Measurements from ENCODE around the gene KLF15. TPM values are rescaled to one million over a fixed set of nuclear protein-coding genes. Genes with fewer than 3 reads are reported as not detected.

Gene KLF15
- total RNA-seq, 1 experiment from 2014 or later, result 8.7 TPM

DNA sequence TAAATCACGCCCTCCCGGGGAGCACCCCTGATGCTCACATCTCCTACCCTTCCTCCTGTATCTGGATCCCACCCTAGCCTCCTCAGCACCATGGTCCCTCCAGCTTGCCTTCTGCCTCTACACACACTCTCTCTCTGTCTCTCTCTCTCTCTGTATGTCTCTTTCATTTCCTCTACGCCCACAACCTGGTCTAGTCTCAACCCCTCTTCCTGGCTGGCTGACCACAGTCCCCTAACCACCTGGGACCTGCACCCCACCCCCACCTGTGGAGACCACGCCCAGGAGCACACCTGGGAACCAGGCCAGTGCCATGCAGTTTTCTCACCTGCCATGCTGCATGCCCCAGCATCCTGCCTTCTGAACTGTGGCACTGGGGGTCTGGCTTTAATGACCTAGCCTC lies 33.5 kb upstream of the KLF15 start:
- DNase-seq (ENCODE audit: low spot score), result no peak
- in situ Hi-C loops (cut with HindIII; ENCODE audit: low sequenced_read_pairs), result loop anchor here (25.0 kb wide), 1 partner anchor 128 kb away; no protein-coding TSS in a partner anchor

DNA sequence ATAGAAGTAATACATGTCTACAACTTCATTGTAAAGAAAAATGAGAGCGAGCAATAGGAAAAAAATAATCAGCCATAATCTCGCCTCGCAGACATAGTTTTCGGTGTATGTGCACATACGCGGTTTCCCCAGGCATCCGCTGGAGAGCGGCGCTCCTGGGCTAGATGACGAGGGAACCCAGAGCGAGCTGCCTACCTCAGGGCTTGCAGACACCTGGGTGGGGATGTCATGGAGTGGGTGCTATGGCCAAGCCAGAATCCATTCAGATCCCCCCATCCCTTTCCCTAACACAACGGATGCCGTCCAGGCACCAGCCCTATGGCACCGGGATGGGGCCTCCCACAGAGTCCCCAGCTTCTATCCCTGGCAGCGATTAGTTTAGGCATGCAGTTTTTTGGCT lies 33.0 kb upstream of the KLF15 start:
- in situ Hi-C loops (cut with HindIII; ENCODE audit: low sequenced_read_pairs), result loop anchor here (25.0 kb wide), 1 partner anchor 128 kb away; no protein-coding TSS in a partner anchor
- no peak for DNase-seq (ENCODE audit: low spot score)

DNA sequence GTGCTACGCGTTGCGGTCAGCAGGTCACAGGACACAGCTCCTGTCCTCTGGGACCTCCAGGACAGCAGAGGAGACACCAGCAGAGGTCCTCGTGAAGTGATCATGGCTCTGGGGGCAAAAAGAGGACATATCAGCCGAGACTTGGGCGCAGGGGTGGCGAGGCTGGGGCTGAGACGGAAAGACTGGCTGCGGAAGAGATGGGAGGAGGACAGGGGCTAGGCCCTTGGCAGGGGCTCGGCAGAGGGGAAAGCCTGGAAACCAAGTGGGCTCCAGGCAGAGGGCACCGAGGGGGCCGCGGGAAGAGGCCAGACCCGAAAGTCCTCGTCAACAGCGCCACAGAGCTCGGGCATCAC lies 32.6 kb upstream of the KLF15 start:
- in situ Hi-C loops (cut with HindIII; ENCODE audit: low sequenced_read_pairs), result loop anchor here (25.0 kb wide), 1 partner anchor 127 kb away; no protein-coding TSS in a partner anchor
- no peak for DNase-seq (ENCODE audit: low spot score)

DNA sequence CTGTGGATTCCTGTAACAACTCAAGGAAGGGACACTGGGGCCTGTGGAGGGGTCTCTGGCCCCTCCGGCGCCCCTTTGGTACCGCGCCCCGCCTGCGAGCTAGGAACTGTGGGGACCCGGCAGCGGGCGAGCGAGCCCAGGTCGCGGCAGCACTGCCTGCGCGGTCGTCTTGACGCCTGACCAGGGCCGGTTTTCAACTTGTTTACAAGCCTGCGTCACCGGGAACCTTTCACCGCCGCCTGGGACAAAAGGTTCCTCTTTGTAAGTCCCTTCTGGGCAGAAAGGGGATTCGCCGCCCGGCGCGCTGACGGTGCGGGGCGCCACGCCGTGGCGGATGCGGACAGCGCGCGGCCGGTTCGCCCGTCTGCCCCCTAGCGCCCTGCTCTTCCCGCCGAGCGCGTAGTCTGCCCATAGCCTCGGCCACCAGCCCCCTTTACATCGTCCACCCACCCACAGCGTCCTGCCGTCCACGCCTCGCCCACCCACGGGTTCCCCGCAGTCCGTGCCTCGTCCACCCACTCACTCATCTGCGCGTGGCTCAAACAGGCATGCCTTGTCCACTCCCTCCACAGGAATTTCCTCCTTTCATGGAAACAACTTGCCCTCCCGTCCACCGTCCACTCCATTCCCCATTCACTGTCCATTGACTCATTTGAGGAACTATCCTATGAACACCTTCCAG lies 32.0 kb upstream of the KLF15 start:
- in situ Hi-C loops (cut with HindIII; ENCODE audit: low sequenced_read_pairs), result loop anchor here (25.0 kb wide), 1 partner anchor 127 kb away; no protein-coding TSS in a partner anchor
- DNase-seq (ENCODE audit: low spot score), result peak; percentile 80

DNA sequence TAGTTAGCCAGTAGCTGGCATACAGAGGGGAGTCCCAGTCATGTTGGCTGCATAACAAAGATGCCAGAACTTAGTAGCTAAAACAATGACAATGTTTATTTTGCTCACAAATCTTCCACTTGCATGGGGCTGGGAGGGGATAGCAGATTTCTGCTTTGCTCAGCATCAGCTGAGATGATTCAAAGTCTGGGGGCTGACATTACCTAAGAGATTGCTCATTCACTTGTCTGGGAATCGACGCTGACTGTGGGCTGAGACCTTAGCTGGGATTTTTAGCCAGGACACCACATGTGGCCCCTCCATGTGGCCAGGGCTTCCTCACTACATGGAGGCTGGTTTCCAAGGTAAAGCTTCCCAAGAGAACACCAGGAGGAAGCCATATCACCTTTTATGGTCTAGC lies 24.8 kb upstream of the KLF15 start:
- no peak for DNase-seq (ENCODE audit: low spot score)
- in situ Hi-C loops (cut with HindIII; ENCODE audit: low sequenced_read_pairs), result loop anchor here (25.0 kb wide), 1 partner anchor 120 kb away; no protein-coding TSS in a partner anchor

DNA sequence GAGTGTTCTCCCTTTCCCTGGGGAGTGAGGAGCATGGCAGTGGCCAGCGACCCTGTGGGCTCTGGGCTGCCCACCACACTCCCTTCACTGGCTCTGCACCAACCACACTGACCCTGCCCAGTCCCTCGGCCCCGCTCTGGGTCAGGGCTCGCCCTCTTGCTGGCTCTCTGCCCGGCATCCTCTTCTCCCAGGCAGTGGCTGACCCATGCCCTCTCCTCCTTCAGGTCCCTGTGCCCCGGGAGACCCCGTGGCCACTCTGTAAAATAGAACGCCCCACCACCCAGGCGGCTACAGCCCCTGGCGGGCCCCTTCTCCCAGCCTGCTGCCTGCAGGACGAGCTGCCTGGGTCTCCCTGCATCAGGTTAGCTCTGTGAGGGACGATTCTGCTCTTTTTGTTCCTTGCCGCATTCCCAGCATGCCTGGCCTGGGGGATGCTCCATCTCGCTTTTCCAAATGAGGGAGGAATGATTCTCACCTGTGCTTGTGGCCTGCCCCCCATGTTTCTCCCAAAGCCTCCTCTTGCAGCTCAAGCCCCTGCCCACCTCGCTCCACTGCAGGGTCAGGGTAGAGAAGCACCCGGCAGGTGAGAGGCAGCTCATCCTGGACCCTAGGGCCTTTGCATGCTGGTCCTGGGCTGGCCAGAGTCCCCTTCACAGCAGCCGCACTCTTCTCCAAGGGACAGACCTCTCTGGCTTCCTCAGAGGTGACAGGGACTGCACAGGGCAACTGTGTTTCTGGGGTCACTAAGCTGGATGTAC lies 23.0 kb upstream of the KLF15 start:
- in situ Hi-C loops (cut with HindIII; ENCODE audit: low sequenced_read_pairs), result loop anchor here (25.0 kb wide), 1 partner anchor 118 kb away; no protein-coding TSS in a partner anchor
- DNase-seq (ENCODE audit: low spot score), result no peak

DNA sequence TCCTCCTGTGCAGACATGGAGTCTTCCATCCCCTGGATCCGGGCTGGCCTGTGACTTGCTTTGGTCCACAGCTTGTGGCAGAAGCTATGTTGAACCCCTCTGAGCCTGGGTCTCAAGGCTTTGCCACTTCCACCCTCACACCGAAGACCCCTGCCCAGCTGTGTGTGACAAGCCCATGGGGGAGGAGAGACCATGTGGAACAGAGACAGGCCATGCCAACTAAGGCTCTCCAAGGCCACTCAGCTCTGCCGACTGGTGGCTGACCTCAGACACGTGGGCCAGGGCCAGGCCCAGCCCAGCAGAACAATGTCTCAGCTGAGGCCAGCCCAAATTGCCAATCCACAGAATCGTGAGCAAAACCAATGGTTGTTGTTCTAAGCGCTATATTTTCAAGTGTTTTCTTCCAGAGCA lies 21.1 kb upstream of the KLF15 start:
- DNase-seq (ENCODE audit: low spot score), result no peak
- in situ Hi-C loops (cut with HindIII; ENCODE audit: low sequenced_read_pairs), result loop anchor here (25.0 kb wide), 1 partner anchor 116 kb away; no protein-coding TSS in a partner anchor

DNA sequence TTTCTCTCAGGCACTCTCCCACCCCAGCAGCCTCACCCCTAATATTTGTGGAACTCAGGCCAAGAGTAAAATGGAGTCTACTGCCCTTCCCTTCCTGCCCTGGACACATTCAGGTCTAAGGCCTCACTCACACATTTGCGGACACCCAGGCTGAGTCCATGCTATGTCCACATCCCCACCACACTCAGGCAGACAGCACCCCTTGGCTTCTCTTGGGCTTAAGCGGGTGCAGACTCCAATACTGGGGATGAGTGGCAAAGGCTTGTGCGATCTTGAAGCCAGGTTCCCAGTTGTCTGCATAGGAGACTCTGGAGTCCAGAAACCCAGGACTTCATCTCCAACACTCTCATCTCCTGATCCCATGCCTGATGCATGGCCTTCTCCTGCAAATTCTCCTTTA lies 20.0 kb upstream of the KLF15 start:
- no peak for DNase-seq (ENCODE audit: low spot score)
- in situ Hi-C loops (cut with HindIII; ENCODE audit: low sequenced_read_pairs), result loop anchor here (25.0 kb wide), 1 partner anchor 115 kb away; no protein-coding TSS in a partner anchor

DNA sequence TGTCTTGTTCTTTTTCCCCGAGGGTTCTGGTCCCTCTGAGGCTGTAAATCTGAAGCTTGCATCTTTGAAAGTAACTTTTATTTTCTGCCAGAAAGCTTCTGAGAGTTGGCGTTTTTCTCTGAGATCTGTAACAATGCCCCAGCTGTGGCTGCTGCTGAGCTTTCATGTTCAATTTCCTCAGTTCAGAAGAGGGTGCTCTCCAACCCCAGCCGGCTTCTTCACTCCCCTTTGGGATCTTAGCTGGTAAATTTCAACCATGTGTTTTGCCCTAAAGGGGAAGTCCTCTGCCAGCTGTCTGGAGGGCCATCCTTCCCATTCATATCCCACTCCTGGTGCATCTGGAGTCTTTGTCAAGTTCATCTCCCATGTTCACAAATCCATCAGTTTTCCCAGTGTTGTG lies 19.2 kb upstream of the KLF15 start:
- in situ Hi-C loops (cut with HindIII; ENCODE audit: low sequenced_read_pairs), result loop anchor here (25.0 kb wide), 1 partner anchor 114 kb away; no protein-coding TSS in a partner anchor
- DNase-seq (ENCODE audit: low spot score), result no peak

DNA sequence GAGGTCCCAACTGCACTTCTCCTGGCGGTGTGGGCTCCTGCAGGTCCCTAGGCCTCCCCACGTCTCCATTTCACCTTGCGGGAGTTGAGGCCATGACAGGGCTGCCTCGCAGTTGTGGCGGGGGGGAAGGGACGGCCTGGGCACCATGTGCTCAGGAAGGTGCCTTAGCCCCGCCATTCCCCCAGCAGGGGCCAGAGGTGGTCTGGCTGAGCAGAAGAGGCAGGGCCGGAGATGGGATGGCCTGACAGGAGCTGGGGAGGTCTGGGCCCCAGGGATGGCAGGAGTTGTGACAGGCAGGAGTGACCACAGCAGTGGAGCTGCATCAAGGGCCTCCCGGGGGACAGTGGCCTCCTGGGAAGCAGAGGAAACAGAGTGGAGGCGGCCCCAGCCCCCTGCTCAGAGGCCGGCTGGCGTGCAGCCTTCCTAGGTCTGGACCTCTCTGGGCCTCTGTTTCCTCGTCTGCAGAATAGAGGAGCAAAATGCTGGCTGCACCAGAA lies 18.7 kb upstream of the KLF15 start:
- DNase-seq (ENCODE audit: low spot score), result no peak
- in situ Hi-C loops (cut with HindIII; ENCODE audit: low sequenced_read_pairs), result loop anchor here (25.0 kb wide), 1 partner anchor 114 kb away; no protein-coding TSS in a partner anchor

DNA sequence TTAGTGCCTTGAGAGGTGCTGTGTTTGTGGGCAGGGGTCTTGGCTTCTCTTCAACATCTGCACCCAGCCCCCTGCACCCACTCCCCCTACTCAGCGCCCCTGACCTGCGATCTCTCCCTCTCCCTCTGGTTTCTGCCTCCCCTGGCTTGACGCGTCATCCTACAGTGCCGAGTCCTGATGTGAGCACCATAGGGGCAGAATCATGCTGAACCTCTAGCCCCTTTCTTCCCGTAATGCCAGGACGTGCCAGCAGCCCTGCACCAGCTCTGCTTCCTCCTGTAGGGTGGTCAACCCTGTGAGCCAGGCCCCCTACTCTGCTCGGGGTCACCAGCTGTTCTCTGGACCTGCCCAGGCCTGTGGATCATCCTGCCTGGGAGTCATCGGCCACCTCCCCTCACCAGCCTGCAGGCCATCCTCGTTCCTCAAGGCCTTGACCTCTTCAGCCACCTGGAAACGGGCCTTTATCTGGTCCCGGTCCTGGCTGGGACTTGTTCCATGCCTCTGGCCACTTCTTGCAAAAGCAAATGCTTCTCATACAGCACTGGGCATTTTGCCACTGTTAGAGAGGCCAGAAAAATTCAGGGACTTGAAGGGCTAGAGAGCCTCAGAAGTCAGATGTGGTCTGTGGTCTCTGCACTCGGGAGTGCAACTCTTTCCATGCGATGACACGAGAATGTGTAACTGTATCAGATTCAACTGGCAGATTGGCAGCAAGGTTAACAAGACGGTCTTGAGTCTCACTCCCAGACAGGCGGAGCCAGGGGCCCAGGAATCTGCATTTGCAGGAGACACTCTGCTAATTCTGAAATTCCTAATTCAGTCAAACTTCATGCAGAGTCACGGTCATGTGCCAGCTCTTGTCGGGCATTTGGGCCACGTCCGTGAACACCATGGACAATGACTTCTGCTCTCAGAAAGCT lies 16.7 kb upstream of the KLF15 start:
- DNase-seq (ENCODE audit: low spot score), result no peak
- in situ Hi-C loops (cut with HindIII; ENCODE audit: low sequenced_read_pairs), result no loop called here

DNA sequence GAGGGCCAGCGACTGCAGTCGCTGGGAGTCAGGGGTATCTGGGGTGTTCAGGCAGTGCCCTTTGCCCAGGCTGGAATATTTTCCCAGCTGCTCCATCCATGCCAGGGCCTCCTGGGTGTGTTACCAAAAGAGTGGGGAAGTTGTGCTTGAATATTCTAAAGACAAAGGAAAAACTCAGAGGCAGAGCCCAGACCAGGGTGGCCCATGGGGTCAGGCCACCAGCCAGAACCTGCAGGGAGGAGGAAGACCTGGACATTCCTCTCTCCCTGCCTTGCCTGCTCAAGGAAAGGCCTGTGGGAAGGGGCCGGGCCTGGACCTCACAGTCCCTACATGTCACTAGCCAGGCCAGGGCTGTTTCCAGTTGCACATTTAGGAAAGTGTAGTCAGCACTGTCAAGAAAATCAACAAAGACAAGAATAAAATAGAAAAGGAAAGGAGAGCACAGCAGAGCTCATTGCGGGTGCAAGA lies 16.0 kb upstream of the KLF15 start:
- no peak for DNase-seq (ENCODE audit: low spot score)
- in situ Hi-C loops (cut with HindIII; ENCODE audit: low sequenced_read_pairs), result no loop called here

DNA sequence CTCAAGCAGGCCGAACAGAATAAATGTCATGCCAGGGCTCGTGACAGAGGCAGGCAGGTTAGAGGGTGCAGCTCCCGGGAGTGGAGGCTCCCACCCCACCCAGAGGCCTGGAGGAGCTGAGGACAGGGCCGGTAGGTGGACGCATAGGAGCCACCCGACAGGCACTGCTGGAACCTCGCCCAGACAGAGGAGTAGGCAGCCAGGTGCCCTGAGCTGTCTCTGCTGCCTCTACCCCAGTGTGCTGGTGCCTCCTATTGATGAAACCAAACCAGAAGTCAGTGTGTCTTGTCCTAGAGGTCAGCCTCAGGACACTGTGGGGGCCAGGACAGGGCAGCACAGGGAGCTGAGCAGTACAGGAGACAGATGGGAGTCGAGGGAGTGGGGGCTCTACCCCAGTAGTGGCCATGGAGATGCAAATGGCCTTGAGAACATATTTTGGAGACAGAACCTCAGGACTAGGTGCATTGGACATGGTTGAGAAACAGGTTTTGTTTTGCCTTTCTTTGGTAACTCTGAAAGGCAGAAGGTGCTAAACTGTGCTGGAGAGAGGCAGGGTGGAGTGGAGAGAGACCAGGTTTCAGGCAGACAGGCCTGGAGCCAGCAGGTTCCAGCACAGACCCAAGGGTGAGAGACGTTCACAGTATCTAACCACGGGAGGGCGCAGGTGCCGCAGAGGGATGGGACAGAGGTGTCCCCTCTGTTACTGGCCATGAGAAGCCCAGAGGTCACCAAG lies 15.4 kb upstream of the KLF15 start:
- DNase-seq (ENCODE audit: low spot score), result no peak
- in situ Hi-C loops (cut with HindIII; ENCODE audit: low sequenced_read_pairs), result no loop called here

DNA sequence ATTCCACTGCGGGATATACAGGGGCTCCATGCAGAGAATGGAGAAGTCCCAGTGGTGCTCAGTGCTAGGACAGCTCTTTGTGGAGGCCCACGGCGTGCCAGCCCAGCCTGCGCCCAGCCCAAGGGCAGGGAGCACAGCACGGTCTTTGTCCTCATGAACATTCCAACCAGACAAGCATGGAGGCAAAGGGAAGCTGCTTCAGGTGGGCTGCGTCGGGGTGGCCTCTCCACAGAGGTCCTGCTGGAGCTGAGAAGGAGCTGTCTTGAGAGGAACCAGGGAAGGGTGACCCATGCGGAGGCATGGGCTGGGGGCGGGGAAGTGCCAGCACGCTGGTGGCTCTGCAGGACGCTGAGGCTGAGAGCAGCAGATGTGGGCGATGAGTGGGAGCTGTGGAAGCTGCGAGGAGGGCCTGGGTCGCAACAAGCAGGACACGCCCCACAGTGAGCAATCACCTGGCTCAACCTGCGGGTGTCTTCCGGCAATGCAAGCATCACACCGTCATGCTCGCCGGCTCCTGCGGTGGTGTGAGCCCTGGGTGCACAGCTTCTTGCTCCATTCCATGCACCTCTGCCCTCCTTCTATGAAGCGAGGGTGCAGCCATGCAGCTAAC lies 14.0 kb upstream of the KLF15 start:
- DNase-seq (ENCODE audit: low spot score), result no peak
- in situ Hi-C loops (cut with HindIII; ENCODE audit: low sequenced_read_pairs), result no loop called here

DNA sequence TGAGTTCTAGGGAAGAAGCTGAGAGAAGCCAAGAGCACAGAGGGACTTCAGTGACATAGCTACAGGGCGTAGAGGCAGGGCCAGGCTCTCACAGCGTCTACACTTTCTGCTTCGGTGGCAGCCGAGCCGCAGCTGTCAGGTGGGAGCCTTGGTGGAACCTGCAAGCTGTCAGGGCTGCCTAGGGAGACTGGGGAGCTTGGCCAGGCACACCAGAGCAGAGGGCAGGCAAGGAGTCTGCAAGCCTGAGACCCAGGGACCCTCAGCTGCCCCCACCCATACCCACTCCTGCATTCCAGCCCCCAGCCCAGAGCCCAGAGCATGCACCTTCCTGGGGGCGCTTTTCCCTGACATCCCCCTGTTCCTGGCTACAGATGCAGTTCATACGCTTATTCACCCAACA lies 13.4 kb upstream of the KLF15 start:
- no peak for DNase-seq (ENCODE audit: low spot score)
- in situ Hi-C loops (cut with HindIII; ENCODE audit: low sequenced_read_pairs), result no loop called here

DNA sequence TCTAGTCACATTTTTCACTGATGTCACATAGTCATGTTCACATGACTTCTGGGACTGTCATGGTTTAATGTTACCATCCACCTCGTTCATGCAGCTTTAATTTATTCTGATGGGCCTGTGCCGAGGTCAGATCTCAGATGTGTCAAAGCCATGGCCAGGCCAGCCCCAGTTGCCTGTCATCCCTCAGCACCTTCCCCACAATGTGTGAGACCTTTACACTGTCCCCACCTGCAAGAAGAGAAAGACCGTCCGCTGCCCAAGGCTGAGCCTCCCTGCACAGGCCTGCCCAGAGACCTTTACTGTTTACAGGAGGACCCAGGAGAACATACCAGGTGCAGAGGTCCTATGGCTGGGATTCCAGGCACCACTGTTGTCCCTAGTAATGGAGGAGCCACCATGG lies 12.8 kb upstream of the KLF15 start:
- in situ Hi-C loops (cut with HindIII; ENCODE audit: low sequenced_read_pairs), result no loop called here
- DNase-seq (ENCODE audit: low spot score), result no peak

DNA sequence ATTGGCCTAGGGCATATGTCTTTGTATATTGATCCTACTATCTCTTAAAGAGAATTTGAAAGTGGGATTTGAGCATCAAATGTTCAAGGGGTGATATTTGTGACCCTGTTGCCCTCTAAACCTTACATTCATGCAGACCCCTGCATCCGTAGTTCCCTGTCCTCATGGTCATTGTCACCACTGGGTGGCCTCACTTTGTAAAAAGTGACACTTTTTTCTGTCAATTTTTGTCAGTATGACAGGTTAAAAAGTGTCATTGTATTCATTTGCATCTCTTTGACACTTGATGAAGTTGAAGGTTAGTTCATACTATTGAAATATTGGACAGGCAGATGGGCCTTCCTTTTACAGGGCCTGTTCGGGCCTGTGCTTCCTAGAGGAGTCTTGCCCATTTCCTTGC lies 12.3 kb upstream of the KLF15 start:
- no peak for DNase-seq (ENCODE audit: low spot score)
- in situ Hi-C loops (cut with HindIII; ENCODE audit: low sequenced_read_pairs), result no loop called here

DNA sequence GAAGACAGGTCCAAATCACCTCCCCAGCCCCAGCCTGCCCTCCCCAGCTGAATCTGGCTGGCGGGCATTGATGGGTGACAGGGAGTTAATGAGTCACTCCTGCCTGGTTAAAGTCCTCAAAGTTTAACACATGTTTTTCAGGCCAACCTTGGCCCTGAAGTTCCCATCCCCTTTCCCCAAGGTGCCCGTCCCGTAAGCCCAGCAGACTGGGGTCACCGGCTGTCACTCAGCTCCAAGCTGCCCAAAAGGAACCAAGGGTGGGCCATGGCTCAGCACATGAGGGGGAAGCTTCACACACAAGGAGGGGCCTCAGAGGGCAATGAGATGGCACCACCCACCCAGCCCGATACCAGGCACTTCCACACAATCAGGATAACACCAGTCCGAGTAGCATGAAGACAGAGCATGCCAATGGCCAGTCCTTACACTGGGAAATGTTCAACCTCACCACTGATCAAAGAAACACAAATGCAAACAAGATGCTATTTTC lies 10.2 kb upstream of the KLF15 start:
- in situ Hi-C loops (cut with HindIII; ENCODE audit: low sequenced_read_pairs), result no loop called here
- no peak for DNase-seq (ENCODE audit: low spot score)
